Neuronal stem cell (in vitro differentiated cells): Measurements from ENCODE around the gene TRIM9.

Experiments
- DNase-seq: peaks from one replicate; pipeline ENCODE4 v3.0.0-alpha.2; 2013; ENCODE audit warnings: low spot score
- H2AFZ ChIP-seq: one replicate; pipeline ENCODE4 v1.6.1; 2013; ENCODE audit warnings: mild to moderate bottlenecking, low read length, inconsistent platforms
- H2AK5ac ChIP-seq: 2 replicates; pipeline ENCODE4 v1.6.1; 2013; ENCODE audit warnings: low read depth, mild to moderate bottlenecking, inconsistent platforms, low read length, moderate library complexity, mixed read lengths
- H2BK120ac ChIP-seq: 2 replicates; pipeline ENCODE4 v1.6.1; 2013; ENCODE audit warnings: low read depth, mild to moderate bottlenecking, inconsistent platforms, low read length, moderate library complexity, mixed read lengths
- H2BK12ac ChIP-seq: one replicate; pipeline ENCODE4 v1.6.1; 2013; ENCODE audit warnings: low read length, inconsistent platforms
- H2BK15ac ChIP-seq: 2 replicates; pipeline ENCODE4 v1.6.1; 2013; ENCODE audit warnings: mild to moderate bottlenecking, low read length, inconsistent platforms, mixed read lengths
- H2BK5ac ChIP-seq: one replicate; pipeline ENCODE4 v1.6.1; 2013; ENCODE audit warnings: inconsistent platforms, mild to moderate bottlenecking, low read length, moderate library complexity
- H3K14ac ChIP-seq: one replicate; pipeline ENCODE4 v1.6.1; 2013; ENCODE audit warnings: low read length, inconsistent platforms
- H3K18ac ChIP-seq: 2 replicates; pipeline ENCODE4 v1.6.1; 2013; ENCODE audit warnings: low read length, inconsistent platforms
- H3K23ac ChIP-seq: 2 replicates; pipeline ENCODE4 v1.6.1; 2013; ENCODE audit warnings: low read depth, mild to moderate bottlenecking, mixed read lengths, low read length, inconsistent platforms; ENCODE audit not compliant: poor library complexity
- H3K27ac ChIP-seq: replicated peaks from 3 replicates; pipeline ENCODE4 v1.5.1; 2013; ENCODE audit warnings: low read length, inconsistent platforms
- H3K27me3 ChIP-seq, 3 experiments: 2 replicates each; pipeline ENCODE4 v1.6.1; 2013; ENCODE audit warnings: low read length in 3 of 3, mild to moderate bottlenecking in 2 of 3, inconsistent platforms in 1 of 3, low read depth in 1 of 3, mixed read lengths in 1 of 3, moderate library complexity in 1 of 3; ENCODE audit not compliant: control insufficient read depth in 3 of 3, insufficient read depth in 3 of 3
- H3K36me3 ChIP-seq, 2 donors: replicated peaks in 1 of 2; 2 replicates each; pipeline ENCODE4 v1.6.1; 2013; ENCODE audit warnings: low read length in 2 of 2; ENCODE audit not compliant: control insufficient read depth in 2 of 2, insufficient read depth in 2 of 2
- H3K4ac ChIP-seq: 2 replicates; pipeline ENCODE4 v1.6.1; 2013; ENCODE audit warnings: inconsistent platforms, mild to moderate bottlenecking, low read length, moderate library complexity
- H3K4me1 ChIP-seq, 2 donors: 1 replicate in 1 of 2; 2 replicates in 1 of 2; pipeline ENCODE4 v1.6.1; 2013; ENCODE audit warnings: low read length in 2 of 2, low read depth in 1 of 2; ENCODE audit not compliant: control insufficient read depth in 2 of 2, insufficient read depth in 1 of 2
- H3K4me2 ChIP-seq: one replicate; pipeline ENCODE4 v1.6.1; 2013; ENCODE audit warnings: mild to moderate bottlenecking, low read length, inconsistent platforms; ENCODE audit not compliant: insufficient read depth, poor library complexity, severe bottlenecking
- H3K4me3 ChIP-seq, 2 donors: 2 replicates each; pipeline ENCODE4 v1.5.1; 2013; ENCODE audit warnings: low read length in 2 of 2, mild to moderate bottlenecking in 2 of 2, inconsistent platforms in 1 of 2, moderate library complexity in 1 of 2
- H3K79me1 ChIP-seq: one replicate; pipeline ENCODE4 v1.6.1; 2013; ENCODE audit warnings: low read depth, mild to moderate bottlenecking, inconsistent platforms, low read length, moderate library complexity
- H3K9ac ChIP-seq: one replicate; pipeline ENCODE4 v1.6.1; 2013; ENCODE audit warnings: mild to moderate bottlenecking, low read depth, low read length, inconsistent platforms; ENCODE audit not compliant: poor library complexity
- H3K9me3 ChIP-seq, 2 donors: replicated peaks in 1 of 2; 2 replicates each; pipeline versions ENCODE3 to v1.6.1; 2013; ENCODE audit warnings: low read length in 2 of 2, mild to moderate bottlenecking in 2 of 2, inconsistent platforms in 1 of 2, low read depth in 1 of 2, mixed read lengths in 1 of 2, moderate library complexity in 1 of 2; ENCODE audit not compliant: control insufficient read depth in 2 of 2, insufficient read depth in 1 of 2
- H4K8ac ChIP-seq: one replicate; pipeline ENCODE4 v1.6.1; 2013; ENCODE audit warnings: low read depth, mild to moderate bottlenecking, inconsistent platforms, low read length, moderate library complexity
- H4K91ac ChIP-seq: one replicate; pipeline ENCODE4 v1.6.1; 2013; ENCODE audit warnings: low read length, low read depth, mild to moderate bottlenecking, inconsistent platforms; ENCODE audit not compliant: poor library complexity
- WGBS, 2 donors: extraction: QIAGEN DNeasy Blood & Tissue Kit; methylation state at CpG; one replicate each; pipeline ENCODE4 v1.1.7; 2013; ENCODE audit warnings: missing lambda C conversion rate in 2 of 2, mixed read lengths in 1 of 2; ENCODE audit not compliant: insufficient read length in 2 of 2, insufficient replicate concordance in 1 of 2; ENCODE audit errors: extremely low coverage in 2 of 2; 5-methylcytosine and 5-hydroxymethylcytosine counted together

TRIM9 gene

DNA sequence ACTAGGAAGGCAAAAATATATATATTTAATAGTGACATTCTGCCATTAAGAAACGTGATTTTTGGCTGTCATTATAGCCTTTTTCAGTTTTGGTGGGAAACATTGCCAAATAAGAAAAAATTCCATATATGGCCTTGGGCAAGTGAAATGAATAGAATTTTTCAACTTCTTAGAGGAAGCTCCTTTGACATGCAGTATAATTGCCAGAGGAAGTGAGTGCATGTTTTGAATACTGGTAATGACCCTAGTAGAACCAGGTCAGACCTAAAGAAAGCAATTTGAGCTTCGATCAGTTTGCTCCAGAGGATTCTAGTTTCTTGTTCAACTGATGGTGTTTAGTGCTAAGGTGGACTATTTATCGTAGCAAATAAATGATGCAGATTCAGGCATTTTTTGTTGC lies 26.2 kb upstream of the TRIM9 start:
- Histone ChIP-seq H3K27me3 (peaks cover 0 to 17% (median 0%) of the 10 kb centered on the region in 3 experiments), H3K18ac (no peak overlapping the region), H3K23ac (no peak overlapping the region), H2BK5ac (no peak overlapping the region), H3K4ac (no peak overlapping the region), H4K91ac (no peak overlapping the region), H3K4me3 (no peak overlapping the region), H3K9me3 (peaks cover 0 to 4% of the 10 kb centered on the region in 2 donors), H2BK12ac (no peak overlapping the region), H2AK5ac (no peak overlapping the region), H3K9ac (no peak overlapping the region), H2AFZ (no peak overlapping the region), H2BK15ac (no peak overlapping the region), H3K4me1 (peaks cover 3 to 29% of the 10 kb centered on the region in 2 donors), H3K36me3 (no peaks in the 10 kb centered on the region), H3K4me2 (no peak overlapping the region), H3K79me1 (no peaks in the 10 kb centered on the region), H3K27ac (no peak overlapping the region), H3K14ac (no peak overlapping the region), H4K8ac (no peak overlapping the region), H2BK120ac (no peak overlapping the region)
- no peak for DNase-seq
- no CpG with 5 or more reads among the region's 3 CpGs for WGBS, 2 donors

DNA sequence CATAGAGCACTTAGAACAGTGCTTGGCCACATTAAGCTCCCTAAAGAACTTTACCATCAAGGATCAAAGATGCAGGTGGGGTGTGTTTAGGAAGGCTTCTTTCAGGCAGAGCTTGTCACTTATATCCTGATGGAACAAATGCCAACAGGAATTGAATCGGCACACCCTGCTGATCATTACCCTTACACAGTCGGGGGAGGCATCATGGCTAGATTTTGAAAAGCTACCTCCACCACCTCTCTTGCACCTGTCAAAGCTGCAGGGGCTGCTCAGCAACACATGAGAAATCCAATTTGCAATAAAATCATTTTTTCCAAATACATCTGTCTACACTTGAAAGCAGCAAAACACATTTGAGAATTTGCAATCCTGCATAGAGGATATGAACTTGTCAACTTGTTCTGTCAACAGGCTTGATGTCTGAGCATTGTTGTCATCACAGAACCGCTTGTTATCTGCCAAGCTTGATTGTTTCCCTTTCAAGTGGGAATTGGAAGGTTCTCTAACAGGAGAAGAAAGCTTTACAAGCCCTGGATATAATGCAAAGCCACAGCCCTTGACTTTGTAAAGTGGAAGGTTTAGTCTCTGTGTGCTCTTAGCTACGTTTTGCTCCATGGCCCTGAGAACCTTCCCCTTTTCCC lies 24.6 kb upstream of the TRIM9 start:
- Histone ChIP-seq H3K9me3 (no peaks in the 10 kb centered on the region), H2BK5ac (no peak overlapping the region), H3K14ac (no peak overlapping the region), H2BK15ac (no peak overlapping the region), H4K91ac (no peak overlapping the region), H3K4me2 (no peak overlapping the region), H3K36me3 (no peaks in the 10 kb centered on the region), H3K4me1 (peaks cover 3 to 29% of the 10 kb centered on the region in 2 donors), H3K79me1 (no peaks in the 10 kb centered on the region), H3K9ac (no peak overlapping the region), H2AK5ac (no peak overlapping the region), H2BK12ac (no peak overlapping the region), H2BK120ac (no peak overlapping the region), H3K18ac (no peak overlapping the region), H4K8ac (no peak overlapping the region), H3K23ac (no peak overlapping the region), H3K4me3 (no peak overlapping the region), H3K4ac (no peak overlapping the region), H3K27me3 (peaks cover 0 to 29% (median 0%) of the 10 kb centered on the region in 3 experiments), H2AFZ (no peak overlapping the region), H3K27ac (no peak overlapping the region)
- WGBS, 2 donors = no CpG with 5 or more reads among the region's 4 CpGs
- no peak for DNase-seq

DNA sequence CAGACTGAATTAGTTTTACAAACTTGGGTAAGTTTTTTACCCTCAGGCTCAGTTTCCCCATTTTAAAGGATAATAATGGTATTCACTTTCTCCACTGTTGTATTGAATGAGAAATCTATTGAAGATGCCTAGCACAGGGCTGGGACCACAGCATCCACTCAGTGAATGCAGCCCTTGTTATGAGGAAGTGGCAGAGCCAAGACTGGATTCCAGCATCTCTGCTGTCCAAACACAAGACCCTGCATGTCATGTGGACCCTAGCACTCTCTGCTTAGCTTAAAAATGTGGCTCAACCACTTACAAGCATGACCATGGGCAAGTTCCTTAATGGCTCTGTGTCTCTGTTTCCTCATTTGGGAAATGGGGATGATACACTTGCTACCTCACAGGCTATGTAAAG lies 24.1 kb upstream of the TRIM9 start:
- no peak overlapping the region for H2AK5ac ChIP-seq
- H3K9ac ChIP-seq = no peak overlapping the region
- no peak overlapping the region for H3K27ac ChIP-seq
- no peak for DNase-seq
- no peak overlapping the region for H2BK5ac ChIP-seq
- H2BK120ac ChIP-seq = no peak overlapping the region
- no peaks in the 10 kb centered on the region for H3K36me3 ChIP-seq
- H4K91ac ChIP-seq = no peak overlapping the region
- no peak overlapping the region for H3K23ac ChIP-seq
- H3K79me1 ChIP-seq = no peaks in the 10 kb centered on the region
- H2BK15ac ChIP-seq = no peak overlapping the region
- H2BK12ac ChIP-seq = no peak overlapping the region
- no peak overlapping the region for H2AFZ ChIP-seq
- H3K4me3 ChIP-seq = no peak overlapping the region
- no peak overlapping the region for H4K8ac ChIP-seq
- no peak overlapping the region for H3K14ac ChIP-seq
- peaks cover 3 to 29% of the 10 kb centered on the region in 2 donors for H3K4me1 ChIP-seq
- no peak overlapping the region for H3K18ac ChIP-seq
- peaks cover 0 to 31% (median 0%) of the 10 kb centered on the region in 3 experiments for H3K27me3 ChIP-seq
- no peak overlapping the region for H3K4ac ChIP-seq
- H3K4me2 ChIP-seq = no peak overlapping the region
- no peaks in the 10 kb centered on the region for H3K9me3 ChIP-seq

DNA sequence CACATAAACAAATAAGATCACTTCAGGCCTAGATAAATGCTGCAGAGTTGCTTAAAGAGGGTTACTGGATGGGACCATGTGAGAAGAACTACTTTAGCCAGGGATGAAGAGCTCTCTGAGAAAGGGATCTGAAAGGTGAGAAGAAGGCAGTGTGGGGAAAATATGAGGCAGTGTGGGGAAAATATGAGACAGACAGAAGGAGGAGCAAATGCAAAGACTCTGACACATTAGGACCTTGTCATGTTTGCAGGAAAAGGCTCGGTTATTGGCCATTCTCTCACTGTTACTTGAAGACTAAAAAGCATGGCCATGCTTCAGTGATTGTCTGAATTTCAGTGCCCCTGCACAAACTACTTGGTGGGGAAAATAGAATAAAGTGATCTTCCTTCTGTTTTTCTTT lies 22.7 kb upstream of the TRIM9 start:
- Histone ChIP-seq H3K9me3 (no peaks in the 10 kb centered on the region), H3K36me3 (no peaks in the 10 kb centered on the region), H3K79me1 (no peaks in the 10 kb centered on the region), H3K4me3 (no peak overlapping the region), H3K27ac (no peak overlapping the region), H2BK5ac (no peak overlapping the region), H2BK12ac (no peak overlapping the region), H3K9ac (no peak overlapping the region), H3K27me3 (peaks cover 0 to 38% (median 0%) of the 10 kb centered on the region in 3 experiments), H2AFZ (no peak overlapping the region), H3K14ac (no peak overlapping the region), H2BK120ac (no peak overlapping the region), H3K18ac (no peak overlapping the region), H2AK5ac (no peak overlapping the region), H3K4me1 (peaks cover 3 to 29% of the 10 kb centered on the region in 2 donors), H2BK15ac (no peak overlapping the region), H3K4ac (no peak overlapping the region), H4K8ac (no peak overlapping the region), H4K91ac (no peak overlapping the region), H3K4me2 (no peak overlapping the region), H3K23ac (no peak overlapping the region)
- no CpG with 5 or more reads among the region's 1 CpG for WGBS, 2 donors
- no peak for DNase-seq
